A673 (cell line): ENCODE measurements around the gene STARD13. TPM values are rescaled to one million over a fixed set of nuclear protein-coding genes. Genes with fewer than 3 reads are reported as not detected.

Experiments used
- BruUV-seq: library from RNA; stranded (reverse); fragments of 400-500 nt; replicated peaks from 2 replicates; lab custom pipeline; 2021; lab: Mats Ljungman, UMichigan
- CTCF ChIA-PET: fragments of 300-600 bp; sonication (Branson Sonifier 250); formaldehyde crosslinking; loops from one replicate; lab custom pipeline; 2022; ENCODE audit warnings: antibody characterized with exemption; lab: Charles Lee
- POLR2A ChIA-PET: fragments of 300-600 bp; sonication (Branson Sonifier 250); formaldehyde crosslinking; loops from one replicate; lab custom pipeline; 2022; ENCODE audit warnings: antibody characterized with exemption; ENCODE audit not compliant: low non-redundant PET; lab: Charles Lee
- DNase-seq: peaks from one replicate; pipeline ENCODE4 v3.0.0-alpha.2; 2015; ENCODE audit warnings: low spot score
- H3K27ac ChIP-seq: fragments of 200-600 bp; sonication (generic); 2 replicates; pipeline ENCODE4 v1.5.1; 2016; ENCODE audit warnings: mixed run types, low read depth, mild to moderate bottlenecking, mixed read lengths, antibody characterized with exemption, low read length; ENCODE audit not compliant: poor library complexity, severe bottlenecking
- H3K27me3 ChIP-seq: fragments of 200-600 bp; sonication (generic); replicated peaks from 2 replicates; pipeline ENCODE4 v1.6.1; 2017; ENCODE audit warnings: mixed run types, low read depth, mild to moderate bottlenecking, mixed read lengths, antibody characterized with exemption, low read length; ENCODE audit not compliant: insufficient read depth, poor library complexity
- H3K36me3 ChIP-seq: fragments of 200-600 bp; sonication (generic); 2 replicates; pipeline ENCODE4 v1.6.1; 2016; ENCODE audit warnings: mixed run types, mild to moderate bottlenecking, mixed read lengths, antibody characterized with exemption, low read length; ENCODE audit not compliant: insufficient read depth, poor library complexity, severe bottlenecking
- H3K4me1 ChIP-seq: fragments of 200-600 bp; sonication (generic); 2 replicates; pipeline ENCODE4 v1.6.1; 2017; ENCODE audit warnings: mixed run types, mild to moderate bottlenecking, mixed read lengths, antibody characterized with exemption, low read length; ENCODE audit not compliant: insufficient read depth, poor library complexity, severe bottlenecking
- H3K4me3 ChIP-seq: fragments of 200-600 bp; sonication (generic); 2 replicates; pipeline ENCODE4 v1.5.1; 2016; ENCODE audit warnings: low read depth, mixed run types, mild to moderate bottlenecking, mixed read lengths, low read length; ENCODE audit not compliant: poor library complexity, severe bottlenecking
- H3K9me3 ChIP-seq: fragments of 200-600 bp; sonication (generic); 2 replicates; pipeline ENCODE4 v1.6.1; 2016; ENCODE audit warnings: mixed run types, low read depth, mild to moderate bottlenecking, mixed read lengths, antibody characterized with exemption, low read length; ENCODE audit not compliant: poor library complexity, severe bottlenecking
- CTCF ChIP-seq: fragments of 300-800, 200-600 bp; sonication (generic); conservative IDR thresholded peaks from 2 replicates; pipeline ENCODE4 v1.5.1; 2017; ENCODE audit warnings: low read depth, mild to moderate bottlenecking, antibody characterized with exemption, low read length, moderate library complexity, mixed read lengths
- EZH2 ChIP-seq: fragments of 200-600 bp; sonication (generic); IDR thresholded peaks from 2 replicates; pipeline ENCODE4 v1.6.1; 2017; ENCODE audit warnings: borderline replicate concordance, low read depth, mild to moderate bottlenecking, mixed read lengths, antibody characterized with exemption, low read length; ENCODE audit not compliant: poor library complexity, severe bottlenecking
- intact Hi-C: fragments of 100-400 bp; cut with micrococcal nuclease; formaldehyde crosslinking; loops from one replicate; pipeline ENCODE4 v1.10.0; 2022; ENCODE audit not compliant: unreplicated experiment
- total RNA-seq: library from RNA; stranded (reverse); gene quantifications from 2 replicates; pipeline ENCODE4 v1.2.3, GENCODE V29; 2021

Gene STARD13
- total RNA-seq, 1 experiment from 2014 or later = 45.7 TPM

GRCh38 chr13:33258808-33259193, 26.8 kb downstream of the STARD13 start:
- no peaks in the 10 kb centered on the region for H3K36me3 ChIP-seq
- CTCF ChIA-PET = no interaction called here
- H3K4me1 ChIP-seq = peaks cover 63% of the 10 kb centered on the region
- no peak overlapping the region for H3K4me3 ChIP-seq
- no peaks in the 10 kb centered on the region for H3K9me3 ChIP-seq
- BruUV-seq = no TSS peak
- TF ChIP-seq CTCF = no peak
- no peak for TF ChIP-seq EZH2
- POLR2A ChIA-PET = no interaction called here
- intact Hi-C loops = no loop called here
- DNase-seq = no peak
- H3K27me3 ChIP-seq = no peaks in the 10 kb centered on the region
- H3K27ac ChIP-seq = peak overlapping the region; percentile 73

- no peaks in the 10 kb centered on the region for H3K36me3 ChIP-seq
- no peak for DNase-seq
- POLR2A ChIA-PET = no interaction called here
- BruUV-seq = no TSS peak
- H3K4me3 ChIP-seq = no peak overlapping the region
- TF ChIP-seq CTCF (no peak), EZH2 (no peak)
- peaks cover 56% of the 10 kb centered on the region for H3K4me1 ChIP-seq
- H3K27ac ChIP-seq = peak overlapping the region; percentile 73
- no peaks in the 10 kb centered on the region for H3K27me3 ChIP-seq
- no peaks in the 10 kb centered on the region for H3K9me3 ChIP-seq
- CTCF ChIA-PET = no interaction called here
- intact Hi-C loops = no loop called here
Measured at GRCh38 chr13:33257841-33258807, 27.4 kb downstream of the STARD13 start.

- no peak overlapping the region for H3K27ac ChIP-seq
- ChIA-PET POLR2A (no interaction called here), CTCF (no interaction called here)
- no peaks in the 10 kb centered on the region for H3K27me3 ChIP-seq
- H3K9me3 ChIP-seq = no peaks in the 10 kb centered on the region
- no peak overlapping the region for H3K4me3 ChIP-seq
- TF ChIP-seq CTCF (no peak), EZH2 (no peak)
- intact Hi-C loops = no loop called here
- BruUV-seq = no TSS peak
- DNase-seq = no peak
- H3K4me1 ChIP-seq = peaks cover 53% of the 10 kb centered on the region
- no peaks in the 10 kb centered on the region for H3K36me3 ChIP-seq
Measured at GRCh38 chr13:33256148-33256840, 29.3 kb downstream of the STARD13 start.
